ENCODE measurements around the gene KDM4B. TPM values are rescaled to one million over a fixed set of nuclear protein-coding genes. Genes with fewer than 3 reads are reported as not detected.

The KDM4B gene
- total RNA-seq, 1 donor from 2014 or later, result 39.0 TPM

DNA sequence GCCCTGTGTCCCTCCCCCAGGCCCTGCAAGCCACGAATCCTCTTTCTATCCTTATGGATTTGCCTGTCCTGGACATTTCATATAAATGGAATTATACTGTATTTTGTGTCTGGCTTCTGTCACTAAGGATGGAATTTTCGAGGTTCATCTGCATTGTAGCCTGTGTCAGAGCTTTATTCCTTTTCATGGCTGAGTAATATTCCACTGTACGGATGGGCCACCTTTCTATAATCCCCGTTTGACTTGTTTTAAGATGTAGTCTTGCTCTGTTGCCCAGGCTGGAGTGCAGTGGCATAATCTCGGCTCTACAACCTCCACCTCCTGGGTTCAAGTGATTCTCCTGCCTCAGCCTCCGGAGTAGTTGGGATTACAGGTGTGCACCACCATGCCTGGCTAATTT lies 3.9 kb upstream of the KDM4B start:
- no peaks in the 10 kb centered on the region for H3K36me3 ChIP-seq
- no peaks in the 10 kb centered on the region for H3K9me3 ChIP-seq
- DNase-seq (no peak), ATAC-seq (no peak)
- no peaks in the 10 kb centered on the region for H3K27me3 ChIP-seq
- peaks cover 3% of the 10 kb centered on the region for H3K4me1 ChIP-seq
- no peak overlapping the region for H3K4me3 ChIP-seq
- intact Hi-C loops (cut with DNase I), result no loop called here
- no peak overlapping the region for H3K27ac ChIP-seq
- TF ChIP-seq, protein P1, sequence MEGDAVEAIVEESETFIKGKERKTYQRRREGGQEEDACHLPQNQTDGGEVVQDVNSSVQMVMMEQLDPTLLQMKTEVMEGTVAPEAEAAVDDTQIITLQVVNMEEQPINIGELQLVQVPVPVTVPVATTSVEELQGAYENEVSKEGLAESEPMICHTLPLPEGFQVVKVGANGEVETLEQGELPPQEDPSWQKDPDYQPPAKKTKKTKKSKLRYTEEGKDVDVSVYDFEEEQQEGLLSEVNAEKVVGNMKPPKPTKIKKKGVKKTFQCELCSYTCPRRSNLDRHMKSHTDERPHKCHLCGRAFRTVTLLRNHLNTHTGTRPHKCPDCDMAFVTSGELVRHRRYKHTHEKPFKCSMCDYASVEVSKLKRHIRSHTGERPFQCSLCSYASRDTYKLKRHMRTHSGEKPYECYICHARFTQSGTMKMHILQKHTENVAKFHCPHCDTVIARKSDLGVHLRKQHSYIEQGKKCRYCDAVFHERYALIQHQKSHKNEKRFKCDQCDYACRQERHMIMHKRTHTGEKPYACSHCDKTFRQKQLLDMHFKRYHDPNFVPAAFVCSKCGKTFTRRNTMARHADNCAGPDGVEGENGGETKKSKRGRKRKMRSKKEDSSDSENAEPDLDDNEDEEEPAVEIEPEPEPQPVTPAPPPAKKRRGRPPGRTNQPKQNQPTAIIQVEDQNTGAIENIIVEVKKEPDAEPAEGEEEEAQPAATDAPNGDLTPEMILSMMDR (IDR thresholded peaks at IDR 0.05), result no peak

DNA sequence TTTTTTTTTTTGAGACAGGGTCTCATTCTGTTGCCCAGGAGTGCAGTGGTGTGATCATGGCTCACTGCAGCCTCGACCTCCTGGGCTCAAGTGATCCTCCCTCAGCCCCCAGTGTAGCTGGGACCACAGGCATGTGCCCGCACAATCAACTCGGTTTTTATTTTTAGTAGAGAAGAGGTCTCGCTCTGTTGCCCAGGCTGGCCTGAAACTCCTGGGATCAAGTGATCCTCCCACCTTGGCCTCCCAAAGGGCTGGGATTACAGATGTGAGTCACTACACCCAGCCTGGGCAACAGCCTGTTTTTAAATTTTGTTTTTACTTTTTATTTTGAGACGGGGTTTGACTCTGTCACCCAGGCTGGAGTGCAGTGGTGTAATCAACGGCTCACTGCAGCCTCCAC lies 2.3 kb upstream of the KDM4B start:
- no peak overlapping the region for H3K27ac ChIP-seq
- intact Hi-C loops (cut with DNase I), result no loop called here

DNA sequence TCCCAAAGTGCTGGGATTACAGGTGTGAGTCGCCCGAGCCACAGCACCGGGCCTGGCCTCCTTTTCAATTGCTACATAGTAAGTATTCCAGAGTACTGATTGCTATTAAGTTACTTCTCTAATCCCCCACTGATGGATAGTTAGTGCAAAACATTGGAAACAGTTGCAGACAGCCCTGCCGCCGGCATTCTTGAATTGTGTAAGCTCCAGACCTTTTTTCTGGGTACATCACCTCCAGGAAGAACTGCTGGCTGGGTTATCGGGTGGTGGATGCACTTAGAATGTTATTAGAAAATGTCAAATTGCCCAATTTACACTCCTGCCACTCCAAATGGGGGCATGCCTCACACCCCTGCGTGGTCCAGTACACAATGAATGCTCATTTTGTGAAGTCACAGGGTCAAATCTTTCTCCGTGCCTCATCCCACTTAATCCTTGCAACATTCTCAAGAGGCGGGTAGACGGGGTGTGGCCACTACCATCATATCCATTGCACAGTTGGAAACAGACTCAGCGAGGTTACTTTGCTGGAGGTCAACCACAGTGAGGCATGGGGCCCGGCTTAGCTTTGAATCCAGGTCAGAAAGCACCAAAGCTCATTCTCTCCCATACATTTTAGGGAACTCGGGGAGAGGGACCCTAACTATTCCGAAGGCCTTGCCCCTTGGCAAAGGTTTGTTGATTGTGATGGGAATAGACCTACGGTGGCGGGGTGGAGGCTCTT lies 1.0 kb upstream of the KDM4B start:
- no peaks in the 10 kb centered on the region for H3K36me3 ChIP-seq
- TF ChIP-seq, protein P1 (IDR thresholded peaks at IDR 0.05), result no peak
- peaks cover 24% of the 10 kb centered on the region for H3K4me1 ChIP-seq
- peak overlapping the region; percentile 14 for H3K4me3 ChIP-seq
- no peak for ATAC-seq
- H3K27me3 ChIP-seq, result no peaks in the 10 kb centered on the region
- intact Hi-C loops (cut with DNase I), result no loop called here
- H3K27ac ChIP-seq, result no peak overlapping the region
- H3K9me3 ChIP-seq, result no peaks in the 10 kb centered on the region
- DNase-seq, result no peak

More for the DNA sequence above, 2.3 kb upstream of the KDM4B start:
- Histone ChIP-seq H3K4me3 (no peak overlapping the region), H3K4me1 (peaks cover 18% of the 10 kb centered on the region), H3K9me3 (no peaks in the 10 kb centered on the region), H3K27me3 (no peaks in the 10 kb centered on the region), H3K36me3 (no peaks in the 10 kb centered on the region)
- no peak for ATAC-seq
- TF ChIP-seq, protein P1 (IDR thresholded peaks at IDR 0.05), result no peak
- no peak for DNase-seq

DNA sequence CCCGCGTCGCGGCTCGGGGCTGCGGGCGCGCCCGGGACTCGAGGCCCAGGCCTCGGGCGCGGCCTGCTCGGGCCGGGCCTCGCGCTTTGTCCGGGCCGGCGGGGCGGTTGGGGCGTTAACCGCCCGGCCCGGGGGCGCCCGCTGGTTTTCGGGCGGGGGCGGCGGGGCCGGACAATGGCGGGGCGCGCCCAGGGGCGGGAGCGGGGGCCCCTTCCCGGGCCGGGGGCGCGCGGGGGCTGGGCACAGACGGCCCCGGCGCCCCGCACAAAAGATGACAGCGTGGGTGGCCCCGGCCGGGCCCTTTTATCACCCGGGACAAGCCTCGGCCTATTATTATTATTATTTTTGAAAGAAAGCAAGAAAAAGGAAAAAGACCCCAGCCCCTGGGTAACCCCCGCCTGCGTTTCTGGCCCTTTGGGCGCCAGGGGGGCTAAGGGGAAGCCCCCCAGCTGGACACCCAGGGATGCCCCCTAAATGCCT lies 419 bp downstream of the KDM4B start:
- DNase-seq, result no peak
- no peak overlapping the region for H3K27ac ChIP-seq
- H3K9me3 ChIP-seq, result no peaks in the 10 kb centered on the region
- intact Hi-C loops (cut with DNase I), result no loop called here
- no peaks in the 10 kb centered on the region for H3K27me3 ChIP-seq
- H3K4me3 ChIP-seq, result peak overlapping the region; percentile 64
- TF ChIP-seq, protein P1 (IDR thresholded peaks at IDR 0.05), result no peak
- H3K36me3 ChIP-seq, result no peaks in the 10 kb centered on the region
- no peak for ATAC-seq
- H3K4me1 ChIP-seq, result peaks cover 27% of the 10 kb centered on the region

DNA sequence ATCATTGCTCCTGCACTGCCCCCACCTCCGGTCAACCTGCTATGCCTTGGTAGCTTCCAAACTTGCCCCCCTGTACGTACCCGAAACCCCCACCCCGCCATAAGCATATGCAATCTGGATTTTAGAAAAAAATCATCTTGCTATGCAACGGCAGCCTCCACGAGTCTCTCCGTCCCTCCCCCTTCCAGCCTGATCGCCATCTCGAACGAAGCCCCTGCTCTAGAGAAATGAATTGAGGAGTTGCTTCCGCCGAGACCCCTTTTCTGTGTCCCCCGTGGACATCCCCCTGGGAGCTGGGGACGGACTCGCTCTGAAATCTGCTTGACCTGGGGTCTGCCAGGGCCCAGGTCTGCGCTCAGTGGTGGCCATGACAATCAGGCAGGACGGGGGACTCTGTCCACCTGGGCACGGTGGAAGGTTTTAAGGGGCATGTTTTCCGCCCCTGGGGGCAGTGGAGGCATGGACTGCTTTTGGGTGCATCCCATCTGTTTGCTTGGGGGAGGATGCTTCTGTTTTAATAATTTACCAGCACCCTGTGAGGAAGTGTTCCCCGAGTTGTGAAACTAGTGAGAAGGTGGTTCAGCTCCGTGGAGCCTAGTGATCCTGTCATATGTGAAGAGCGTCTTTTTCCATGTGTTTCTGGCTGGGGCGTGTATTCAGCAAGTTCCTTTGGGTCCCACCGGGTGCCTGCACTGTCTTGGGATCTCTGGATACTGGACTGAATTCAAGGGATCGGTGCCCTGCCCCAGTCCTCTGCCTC lies 1.0 kb downstream of the KDM4B start:
- Histone ChIP-seq H3K4me1 (peaks cover 33% of the 10 kb centered on the region), H3K36me3 (no peaks in the 10 kb centered on the region), H3K27me3 (no peaks in the 10 kb centered on the region), H3K4me3 (peak overlapping the region; percentile 64), H3K9me3 (no peaks in the 10 kb centered on the region), H3K27ac (peak overlapping the region; percentile 53)
- intact Hi-C loops (cut with DNase I), result no loop called here
- DNase-seq (no peak), ATAC-seq (no peak)
- TF ChIP-seq, protein P1 (IDR thresholded peaks at IDR 0.05), result no peak

Measured in upper lobe of right lung (tissue), 1 donor.